DMS53 treated with DMSO at 0.1 percent for 48 hours (cell line): ENCODE measurements around the gene HDDC3.
"Not testable (repeated sequence)": the region's sequence is repeated elsewhere in the genome, so short reads cannot be mapped to it uniquely, and the experiment has no call there.

ENCODE experiments used
- DNase-seq: peaks from one replicate; lab custom pipeline; 2025; ENCODE audit not compliant: unreplicated experiment; lab: John Stamatoyannopoulos, UW

The HDDC3 gene

DNA sequence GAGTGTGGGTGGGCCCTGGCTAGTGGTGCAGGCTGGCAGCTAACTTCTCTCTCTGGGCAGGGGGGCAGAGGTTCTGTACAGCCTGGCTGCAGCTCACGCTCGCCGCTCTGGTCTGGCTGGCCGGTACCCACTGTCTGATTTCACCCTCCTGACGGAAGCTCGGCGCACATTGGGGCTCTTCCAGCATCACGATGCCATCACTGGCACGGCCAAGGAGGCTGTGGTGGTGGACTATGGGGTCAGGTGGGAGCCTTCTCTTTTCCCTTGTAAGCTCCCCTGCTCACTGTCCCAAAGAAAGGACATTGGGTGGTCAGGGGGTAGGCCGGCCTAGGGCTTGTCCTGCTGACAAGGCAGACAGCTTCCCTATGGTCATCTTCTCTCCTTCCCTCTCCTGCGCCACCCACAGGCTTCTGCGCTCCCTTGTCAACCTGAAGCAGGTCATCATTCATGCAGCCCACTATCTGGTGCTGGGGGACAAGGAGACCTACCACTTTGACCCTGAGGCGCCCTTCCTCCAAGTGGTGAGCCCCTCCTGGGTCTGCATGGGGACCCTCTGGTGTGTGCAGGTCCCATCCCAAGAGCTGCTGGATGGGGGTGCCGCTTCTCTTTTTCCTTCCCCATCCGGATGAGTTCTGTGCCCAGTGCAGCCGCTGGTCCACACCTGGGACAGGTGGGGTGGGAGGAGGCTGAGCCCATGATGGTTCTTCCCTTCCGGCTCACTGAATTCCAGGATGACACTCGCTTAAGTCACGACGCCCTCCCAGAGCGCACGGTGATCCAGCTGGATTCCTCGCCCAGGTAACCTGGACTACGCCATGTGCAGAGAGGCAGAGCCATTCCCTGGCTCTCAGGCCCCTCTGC lies 21.7 kb downstream of the HDDC3 start:
- no peak for DNase-seq

DNA sequence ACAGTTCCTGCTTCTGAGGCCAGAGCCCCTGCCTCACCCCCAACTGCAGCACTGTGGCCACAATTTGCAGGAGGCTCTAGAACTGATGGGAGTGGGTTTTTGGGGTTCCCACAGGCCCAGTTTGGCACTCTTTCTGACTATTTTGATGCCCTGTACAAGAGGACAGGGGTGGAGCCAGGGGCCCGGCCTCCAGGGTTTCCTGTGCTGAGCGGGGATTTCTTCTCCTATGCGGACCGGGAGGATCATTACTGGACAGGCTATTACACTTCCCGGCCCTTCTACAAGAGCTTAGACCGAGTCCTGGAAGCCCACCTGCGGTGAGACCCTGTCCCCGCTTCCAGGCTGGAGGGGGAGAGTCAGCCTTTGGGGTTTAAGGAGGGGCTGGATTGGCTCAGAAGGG lies 22.4 kb downstream of the HDDC3 start:
- DNase-seq = no peak

DNA sequence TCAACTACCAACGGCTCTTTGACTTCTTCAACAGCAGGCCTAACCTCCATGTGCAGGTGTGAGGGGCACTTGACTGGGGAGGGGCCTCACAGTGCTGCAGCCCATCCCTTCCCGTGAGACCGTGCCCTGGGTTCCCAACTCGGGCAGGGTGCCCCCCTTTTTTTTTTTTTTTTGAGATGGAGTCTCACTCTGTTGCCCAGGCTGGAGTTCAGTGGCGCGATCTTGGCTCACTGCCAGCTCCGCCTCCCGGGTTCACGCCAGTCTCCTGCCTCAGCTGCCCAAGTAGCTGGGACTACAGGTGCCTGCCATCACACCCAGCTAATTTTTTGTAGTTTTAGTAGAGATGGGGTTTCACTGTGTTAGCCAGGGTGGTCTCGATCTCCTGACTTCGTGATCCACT lies 22.9 kb downstream of the HDDC3 start:
- not testable (repeated sequence) for DNase-seq

DNA sequence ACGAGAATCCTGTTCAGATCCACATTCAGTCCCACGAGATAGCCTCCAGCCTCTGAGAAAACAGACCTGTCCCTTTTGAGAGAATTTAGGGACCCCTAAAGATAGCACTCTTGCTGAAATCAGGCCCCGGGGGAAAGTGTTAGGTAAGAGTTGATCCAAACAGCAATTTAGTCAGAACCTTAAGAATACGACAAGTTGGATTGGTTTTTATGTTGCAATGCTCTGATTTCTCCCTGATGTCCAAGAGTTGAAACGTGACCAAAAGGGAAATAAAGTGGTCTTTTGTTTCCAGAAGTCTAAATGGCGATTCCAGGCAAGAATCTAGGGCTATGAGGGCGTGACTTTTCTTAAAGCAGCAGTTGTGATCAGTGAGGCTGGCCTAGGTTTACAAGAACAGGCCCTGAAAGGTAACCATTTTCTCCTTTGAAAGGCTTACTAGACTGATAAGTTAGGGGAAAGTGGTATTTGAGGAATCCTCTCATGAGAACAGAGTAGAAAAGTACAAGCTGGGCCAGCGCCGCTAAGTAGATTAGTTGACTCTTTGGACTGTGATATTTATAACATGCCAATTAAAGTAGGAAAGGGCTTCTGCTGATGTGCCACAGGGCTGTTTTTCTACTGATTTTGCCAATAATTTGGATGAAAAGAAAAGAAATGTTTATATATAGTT lies 24.4 kb downstream of the HDDC3 start:
- DNase-seq = no peak

DNA sequence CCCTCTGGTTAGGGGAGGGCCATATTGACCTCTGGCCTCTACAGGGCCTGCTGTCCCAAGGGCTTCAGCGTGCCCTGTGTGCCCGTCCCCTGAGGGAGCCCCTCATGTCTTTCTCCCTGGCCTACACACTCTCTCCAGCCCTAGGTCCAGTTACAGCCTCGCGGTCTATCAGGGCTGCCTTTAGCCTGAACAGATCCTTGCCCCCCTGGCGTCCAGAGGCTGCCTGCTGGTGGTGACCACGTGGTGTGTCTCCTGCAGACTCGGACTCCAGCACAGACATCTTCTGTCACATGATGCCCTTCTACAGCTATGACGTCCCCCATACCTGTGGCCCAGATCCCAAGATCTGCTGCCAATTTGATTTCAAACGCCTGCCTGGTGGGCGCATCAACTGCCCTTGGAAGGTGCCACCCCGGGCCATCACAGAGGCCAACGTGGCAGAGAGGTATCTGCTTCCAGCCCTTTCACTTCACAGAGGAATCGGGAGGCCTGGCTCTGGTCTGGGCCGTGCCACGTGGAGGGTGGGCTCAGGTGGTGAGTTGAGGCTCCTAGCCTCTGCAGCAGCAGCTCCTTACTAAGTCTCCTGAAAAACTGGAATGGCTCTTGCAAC lies 25.2 kb downstream of the HDDC3 start:
- DNase-seq = no peak

DNA sequence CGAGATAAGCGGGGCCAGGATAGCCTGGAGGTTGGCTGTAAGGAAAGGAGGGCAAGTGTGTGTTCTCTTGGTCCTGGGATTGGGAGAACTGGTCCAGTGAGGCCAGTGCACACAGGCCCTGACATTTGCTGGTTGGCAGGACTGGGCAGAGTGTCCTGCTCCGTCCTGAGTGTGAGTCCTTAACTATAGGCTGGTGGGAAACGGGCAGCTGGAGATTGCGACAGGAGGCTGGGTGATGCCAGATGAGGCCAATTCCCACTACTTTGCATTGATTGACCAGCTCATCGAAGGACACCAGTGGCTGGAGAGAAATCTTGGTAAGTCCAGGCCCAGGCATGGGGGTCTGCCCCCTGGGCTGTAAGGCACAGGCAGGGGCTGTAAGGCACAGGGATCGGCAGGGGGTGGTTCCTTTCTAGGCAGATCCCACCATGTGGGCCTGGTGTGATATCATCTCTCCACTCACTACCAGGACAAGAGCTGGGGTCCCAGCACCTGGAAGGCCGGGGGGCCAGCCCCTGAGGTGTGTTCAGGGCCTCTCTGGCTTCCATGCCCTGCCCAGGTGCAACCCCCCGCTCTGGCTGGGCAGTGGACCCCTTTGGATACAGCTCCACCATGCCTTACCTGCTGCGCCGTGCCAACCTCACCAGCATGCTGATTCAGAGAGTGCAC lies 26.0 kb downstream of the HDDC3 start:
- DNase-seq = no peak

DNA sequence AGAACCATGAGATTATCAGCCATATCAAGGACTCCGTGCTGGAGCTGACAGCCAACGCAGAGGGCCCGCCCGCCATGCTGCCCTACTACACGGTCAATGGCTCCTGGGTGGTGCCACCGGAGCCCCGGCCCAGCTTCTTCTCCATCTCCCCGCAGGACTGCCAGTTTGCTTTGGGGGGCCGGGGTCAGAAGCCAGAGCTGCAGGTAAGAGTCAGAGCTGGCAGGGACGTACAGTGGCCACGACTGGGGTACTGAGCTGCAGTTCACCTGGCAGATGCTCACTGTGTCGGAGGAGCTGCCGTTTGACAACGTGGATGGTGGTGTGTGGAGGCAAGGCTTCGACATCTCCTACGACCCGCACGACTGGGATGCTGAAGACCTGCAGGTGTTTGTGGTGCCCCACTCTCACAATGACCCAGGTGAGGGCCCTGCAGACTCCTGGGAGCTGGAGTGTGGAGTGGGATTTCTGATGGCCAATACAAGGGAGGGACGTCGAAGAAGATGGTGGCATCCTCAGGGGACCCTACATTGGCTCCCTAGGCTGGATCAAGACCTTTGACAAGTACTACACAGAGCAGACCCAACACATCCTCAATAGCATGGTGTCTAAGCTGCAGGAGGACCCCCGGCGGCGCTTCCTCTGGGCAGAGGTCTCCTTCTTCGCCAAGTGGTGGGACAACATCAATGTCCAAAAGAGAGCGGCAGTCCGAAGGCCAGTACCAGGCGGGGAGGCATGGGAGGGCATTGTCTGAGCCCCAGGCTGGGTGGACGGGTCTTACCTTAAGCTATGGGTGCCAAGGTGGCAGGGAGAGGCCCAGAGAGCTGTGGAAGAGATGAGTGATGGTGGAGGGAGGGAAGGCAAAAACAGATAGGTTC lies 26.8 kb downstream of the HDDC3 start:
- no peak for DNase-seq

DNA sequence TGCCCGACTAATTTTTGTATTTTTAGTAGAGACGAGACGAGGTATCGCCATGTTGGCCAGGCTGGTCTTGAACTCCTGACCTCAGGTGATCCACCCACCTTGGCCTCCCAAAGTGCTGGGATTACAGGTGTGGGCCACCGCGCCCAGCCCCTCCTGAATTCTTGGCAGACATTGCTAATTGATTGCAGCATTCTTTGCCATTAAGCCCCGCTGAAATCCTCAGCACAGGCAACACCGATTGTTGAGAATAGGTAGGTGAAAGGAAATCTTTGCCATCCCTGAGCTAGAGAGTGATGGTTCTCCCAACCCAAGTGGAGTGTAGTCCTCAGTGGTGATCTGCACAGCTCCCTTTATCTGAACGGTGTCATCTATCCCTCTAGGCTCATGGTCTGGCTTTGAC lies 27.6 kb downstream of the HDDC3 start:
- no peak for DNase-seq

DNA sequence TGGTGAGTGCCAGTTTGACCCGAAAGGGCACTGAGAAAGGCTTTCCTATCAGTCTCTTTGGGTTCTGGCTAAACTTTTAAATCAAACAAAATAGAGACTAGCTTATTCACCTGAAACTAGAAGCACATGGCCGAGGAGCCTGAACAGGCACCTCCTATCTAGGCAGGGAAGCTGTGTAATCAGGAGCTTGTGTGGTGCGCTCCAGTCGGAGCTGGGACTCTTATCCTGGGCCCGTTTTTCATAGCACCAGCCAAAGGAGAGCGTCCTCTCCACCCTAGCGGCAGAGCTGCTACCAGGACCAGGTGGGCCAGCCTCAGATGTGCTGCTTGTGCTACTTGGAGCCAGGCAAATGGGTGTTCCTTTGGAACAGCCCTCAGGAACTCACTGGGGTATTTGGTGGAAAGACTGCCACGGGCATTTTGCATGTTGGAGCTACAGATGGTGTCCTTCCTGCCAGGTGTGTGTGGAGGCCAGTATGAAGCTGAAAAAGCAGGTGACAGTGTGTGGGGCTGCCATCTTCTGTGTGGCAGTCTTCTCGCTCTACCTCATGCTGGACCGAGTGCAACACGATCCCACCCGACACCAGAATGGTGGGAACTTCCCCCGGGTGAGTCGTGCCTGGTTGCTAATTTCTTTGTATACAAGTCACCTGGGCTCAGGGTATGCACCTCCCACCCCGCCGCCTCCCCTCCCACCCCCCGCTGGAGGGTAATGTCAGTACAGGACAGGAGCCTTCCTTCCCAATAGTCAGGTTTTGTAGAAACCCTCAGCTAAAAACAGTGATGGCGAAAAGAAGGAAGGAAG lies 28.4 kb downstream of the HDDC3 start:
- no peak for DNase-seq

DNA sequence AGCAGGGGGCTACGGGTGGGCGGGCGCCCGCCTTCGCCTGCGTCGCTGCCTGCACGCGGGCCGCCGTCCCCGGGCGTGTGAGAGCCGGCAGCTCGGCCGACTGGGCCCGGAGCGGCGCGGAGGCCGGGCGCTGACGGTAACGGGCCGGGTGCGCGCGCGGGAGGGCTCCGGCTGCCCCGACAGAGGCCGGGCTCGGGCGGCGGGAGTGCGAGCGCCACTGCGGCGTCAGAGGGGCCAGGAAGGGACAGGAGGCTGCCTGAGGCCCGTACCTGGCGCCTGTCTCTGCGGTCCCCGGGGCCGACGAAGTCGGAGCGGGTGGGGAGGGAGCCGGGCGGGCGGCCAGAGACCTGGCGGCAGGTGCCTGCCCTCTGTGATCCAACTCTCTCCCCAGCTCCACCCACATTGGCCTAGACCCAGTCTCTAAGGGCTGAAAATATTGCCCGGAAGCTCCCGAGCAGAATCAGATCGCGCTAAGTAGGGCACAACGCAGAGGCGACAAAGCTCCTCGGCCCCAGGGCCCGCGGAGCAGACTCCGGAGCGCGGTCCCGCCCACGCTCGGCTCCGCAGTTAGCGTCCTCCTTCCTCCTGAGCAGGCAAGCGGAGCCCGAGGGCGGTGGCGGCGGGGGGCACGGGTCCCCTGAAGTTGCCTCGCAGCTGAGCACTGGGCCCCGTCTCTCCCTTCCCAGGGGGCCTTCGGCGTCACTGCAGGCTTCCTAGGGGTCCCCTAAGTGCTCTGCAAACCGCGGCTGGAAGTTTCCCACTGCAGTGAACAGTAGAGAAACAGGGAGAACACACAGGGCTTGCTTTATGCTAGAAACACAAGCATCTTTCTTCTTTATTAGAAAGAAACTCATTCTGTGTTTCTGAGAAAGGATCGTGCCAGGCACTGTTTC lies 29.3 kb downstream of the HDDC3 start, which contains the start of gene MAN2A2:
Gene MAN2A2 (plus strand): TSS at position 463 of the 893 bp plus-strand sequence. CDS start 906 bp downstream, outside the sequence.
- DNase-seq = peak; percentile 19

DNA sequence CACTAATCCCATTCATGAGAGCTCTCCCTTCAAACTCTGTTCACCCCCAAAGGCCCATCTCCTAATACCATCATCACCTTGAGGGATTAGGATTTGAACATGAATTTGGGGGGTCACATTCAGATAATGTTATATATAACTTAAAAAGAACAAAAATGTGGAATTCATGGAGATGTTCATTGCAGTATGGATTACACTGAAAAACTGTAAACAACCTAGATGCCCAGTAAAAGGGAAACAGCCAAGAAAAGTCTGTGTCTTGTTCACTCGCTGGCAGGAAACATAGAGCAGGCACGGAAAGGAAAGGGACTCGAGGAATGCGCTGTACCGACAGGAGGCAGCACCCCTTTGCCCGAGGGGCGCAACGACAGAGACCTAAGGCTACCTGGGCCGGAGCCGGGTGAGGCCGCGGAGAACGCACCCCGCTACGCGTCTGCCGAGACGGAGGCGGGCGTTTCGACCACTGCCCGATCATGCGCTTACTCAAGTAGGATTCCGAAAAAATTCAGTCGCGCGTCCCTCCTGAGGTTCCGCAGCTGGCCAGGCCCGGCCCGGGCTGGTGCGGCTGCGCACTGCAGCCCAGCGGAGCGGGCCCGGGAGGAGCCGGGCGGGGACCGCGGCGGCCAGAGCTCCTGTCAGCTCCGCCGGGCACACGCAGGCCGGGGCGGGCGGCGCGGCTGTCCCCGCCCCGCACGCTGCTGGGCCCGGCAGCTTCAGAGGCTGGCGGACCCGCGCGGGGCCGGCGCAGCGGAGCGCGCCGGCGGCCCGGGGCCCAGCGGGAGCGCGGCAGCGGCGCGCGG lies 30.1 kb downstream of the HDDC3 start:
- peak; percentile 67 for DNase-seq

DNA sequence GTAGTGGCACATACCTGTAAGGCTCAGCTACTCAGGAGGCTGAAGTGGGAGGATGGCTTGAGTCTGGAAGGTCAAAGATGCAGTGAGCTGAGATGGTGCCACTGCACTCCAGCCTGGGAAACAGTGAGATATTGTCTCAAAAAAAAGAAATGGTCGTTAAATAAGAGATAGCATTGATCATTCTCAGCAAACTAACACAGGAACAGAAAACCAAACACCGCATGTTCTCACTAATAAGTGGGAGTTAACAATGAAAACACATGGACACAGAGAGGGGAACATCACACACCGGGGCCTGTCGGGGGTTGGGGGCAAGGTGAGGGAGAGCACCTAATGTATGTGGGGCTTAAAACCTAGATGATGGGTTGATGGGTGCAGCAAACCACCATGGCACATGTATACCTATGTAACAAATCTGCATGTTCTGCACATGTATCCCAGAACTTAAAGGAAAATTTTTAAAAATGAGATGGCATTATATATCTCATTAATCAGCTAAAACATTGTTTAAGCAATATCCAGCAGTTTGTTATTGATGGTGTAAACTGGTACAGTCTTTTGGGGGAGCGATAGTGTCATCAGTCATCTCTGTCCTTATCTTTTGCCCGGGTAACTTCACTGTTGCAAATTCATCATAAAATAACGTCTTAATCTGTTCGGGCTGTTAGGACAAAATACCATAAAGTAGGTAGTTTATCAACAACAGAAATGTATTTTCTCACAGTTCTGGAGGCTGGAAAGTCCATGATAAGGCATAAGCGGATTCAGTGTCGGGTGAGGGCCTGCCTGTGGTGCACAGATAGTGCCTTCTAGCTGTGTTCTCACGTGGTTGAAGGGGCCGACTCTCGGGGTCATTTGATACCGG lies 30.9 kb downstream of the HDDC3 start:
- DNase-seq = no peak

DNA sequence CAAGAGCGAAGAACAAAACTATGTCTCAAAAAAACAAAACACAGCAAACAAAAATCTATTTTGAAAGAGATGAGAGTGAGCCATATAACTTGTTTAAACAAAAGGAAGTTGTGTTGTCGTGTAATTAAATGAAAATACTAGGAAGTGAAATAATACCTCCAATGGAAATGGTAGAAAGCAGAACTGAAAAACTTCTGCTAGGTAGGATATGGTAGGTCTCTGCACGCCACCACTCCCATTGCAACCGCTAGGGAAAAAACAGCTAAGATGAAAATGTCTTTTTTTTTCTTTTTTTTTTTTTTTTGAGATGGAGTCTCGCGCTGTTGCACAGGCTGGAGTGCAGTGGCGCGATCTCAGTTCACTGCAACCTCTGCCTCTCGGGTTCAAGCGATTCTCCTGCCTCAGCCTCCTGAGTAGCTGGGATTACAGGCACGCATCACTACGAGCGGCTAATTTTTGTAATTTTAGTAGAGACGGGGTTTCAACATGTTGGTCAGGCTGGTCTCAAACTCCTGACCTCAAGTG lies 35.2 kb downstream of the HDDC3 start:
- DNase-seq = not testable (repeated sequence)

DNA sequence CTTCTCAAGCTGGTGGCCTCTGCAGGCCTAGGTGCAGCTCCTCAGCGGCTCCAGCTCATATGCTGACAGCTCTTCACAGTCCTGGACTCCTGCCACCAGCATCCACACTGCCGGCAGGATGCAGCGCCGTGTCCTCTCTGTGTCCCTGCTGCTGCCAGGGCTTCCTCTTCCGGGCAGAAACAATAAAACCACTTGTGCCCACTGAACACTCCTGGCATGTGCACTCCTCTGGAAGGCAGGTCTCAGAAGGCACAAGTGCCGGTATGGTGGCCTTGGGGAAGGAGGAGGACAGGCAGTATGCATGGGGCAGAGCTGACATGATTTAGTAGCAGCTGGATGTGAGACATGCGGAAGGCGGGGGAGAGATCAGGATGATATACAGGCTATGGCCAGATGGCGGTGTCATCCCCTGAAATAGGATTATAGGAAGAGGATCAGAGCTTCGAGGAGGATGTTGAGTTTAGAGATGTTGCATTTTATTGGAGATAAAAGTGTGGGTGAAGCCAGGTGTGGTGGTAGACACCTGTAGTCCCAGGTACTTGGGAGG lies 36.7 kb downstream of the HDDC3 start:
- no peak for DNase-seq

DNA sequence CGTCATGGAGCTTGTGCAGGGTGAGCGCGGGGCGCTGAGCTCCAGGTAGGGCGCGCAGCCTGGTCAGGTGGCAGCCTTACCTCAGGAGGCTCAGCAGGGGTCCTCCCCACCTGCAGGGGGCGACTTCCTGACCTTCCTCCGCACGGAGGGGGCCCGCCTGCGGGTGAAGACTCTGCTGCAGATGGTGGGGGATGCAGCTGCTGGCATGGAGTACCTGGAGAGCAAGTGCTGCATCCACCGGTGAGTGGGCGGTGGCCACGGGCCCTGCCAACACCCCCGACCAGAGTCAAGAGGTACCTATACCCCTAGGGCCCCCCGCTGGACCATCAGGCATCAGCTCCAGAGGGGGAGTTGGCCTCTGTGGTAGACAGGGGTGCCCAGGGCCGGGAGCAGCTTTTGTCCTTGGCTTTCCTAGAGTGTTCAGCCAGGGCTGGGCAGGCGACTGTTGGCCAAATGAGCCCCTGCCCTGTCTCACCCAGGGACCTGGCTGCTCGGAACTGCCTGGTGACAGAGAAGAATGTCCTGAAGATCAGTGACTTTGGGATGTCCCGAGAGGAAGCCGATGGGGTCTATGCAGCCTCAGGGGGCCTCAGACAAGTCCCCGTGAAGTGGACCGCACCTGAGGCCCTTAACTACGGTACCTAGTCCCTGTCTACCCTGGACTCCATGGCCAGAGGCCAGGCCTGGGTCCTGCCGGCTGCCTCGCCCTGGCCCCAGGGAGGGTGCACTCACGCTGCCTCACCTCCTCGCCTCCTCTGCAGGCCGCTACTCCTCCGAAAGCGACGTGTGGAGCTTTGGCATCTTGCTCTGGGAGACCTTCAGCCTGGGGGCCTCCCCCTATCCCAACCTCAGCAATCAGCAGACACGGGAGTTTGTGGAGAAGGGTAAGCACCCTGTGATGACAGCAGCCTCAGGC lies 38.9 kb downstream of the HDDC3 start:
- no peak for DNase-seq
